ENCODE data around the gene CREG2.

GRCh38 chr2:101420623-101421022 lies 33.3 kb upstream of the CREG2 start:
- TF ChIP-seq CTCF (IDR thresholded peaks at IDR 0.05) = no peak
- TF ChIP-seq POLR2A (IDR thresholded peaks at IDR 0.05) = no peak
